ENCODE measurements around the gene SCLT1. TPM values are rescaled to one million over a fixed set of nuclear protein-coding genes. Genes with fewer than 3 reads are reported as not detected.

The SCLT1 gene
- total and polyA plus RNA-seq, 7 donors: 3.0 to 18.8 (median 9.9) TPM

DNA sequence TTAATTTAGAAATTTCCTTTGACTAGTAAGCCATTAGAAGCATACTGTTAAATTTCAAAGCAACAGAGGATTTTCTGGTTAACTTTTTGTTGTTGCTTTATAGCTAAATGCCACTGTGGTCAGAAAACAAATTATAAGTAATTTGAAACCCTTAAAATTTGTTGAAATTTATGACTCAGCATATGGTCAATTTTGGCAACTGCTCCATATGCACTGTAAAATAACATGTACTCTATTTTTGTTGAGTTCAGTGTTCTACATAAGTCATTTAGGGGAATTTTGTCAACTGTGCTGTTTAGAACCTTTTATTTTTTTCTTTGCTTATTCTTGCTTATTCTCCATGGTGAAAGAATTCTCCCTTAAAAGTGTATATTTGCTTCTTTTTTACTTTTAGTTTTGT lies 28.6 kb downstream of the SCLT1 start:
- intact Hi-C loops (cut with DNase I): no loop called here
- no peak overlapping the region for H3K27ac ChIP-seq
- TF ChIP-seq POLR2A (IDR thresholded peaks at IDR 0.05) (no peak), CTCF (IDR thresholded peaks at IDR 0.05) (no peak), EP300 (IDR thresholded peaks at IDR 0.05) (no peak), POLR2AphosphoS5 (IDR thresholded peaks at IDR 0.05) (no peak)

DNA sequence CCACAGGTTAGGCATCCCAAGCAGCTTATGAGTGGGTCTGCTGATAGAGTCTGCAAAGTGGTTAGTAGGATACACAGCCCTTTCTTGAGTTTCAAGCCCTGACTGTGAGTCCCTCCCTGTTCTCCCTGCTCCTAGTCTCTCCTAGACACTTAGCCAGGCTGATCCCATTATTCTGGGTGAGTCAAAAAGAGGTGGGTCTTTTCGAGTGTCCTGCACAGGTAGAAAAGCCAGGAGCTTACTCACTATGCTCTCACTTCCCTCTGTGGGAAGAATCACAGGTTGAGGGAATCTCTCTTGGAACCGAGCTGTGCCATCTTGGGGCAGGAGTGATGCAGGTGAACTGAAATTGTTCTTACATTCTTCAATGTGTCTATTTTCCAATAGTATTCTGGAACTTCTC lies 29.7 kb downstream of the SCLT1 start:
- TF ChIP-seq EP300 (IDR thresholded peaks at IDR 0.05) (no peak), POLR2AphosphoS5 (IDR thresholded peaks at IDR 0.05) (no peak), POLR2A (IDR thresholded peaks at IDR 0.05) (no peak), CTCF (IDR thresholded peaks at IDR 0.05) (no peak)
- H3K27me3 ChIP-seq: no peaks in the 10 kb centered on the region
- H3K36me3 ChIP-seq: peaks cover 0 to 13% (median 0%) of the 10 kb centered on the region in 4 donors
- peaks cover 0 to 35% (median 28%) of the 10 kb centered on the region in 4 donors for H3K9me3 ChIP-seq
- H3K4me1 ChIP-seq: no peaks in the 10 kb centered on the region
- no peak overlapping the region for H3K4me3 ChIP-seq
- DNase-seq: no peak
- H3K27ac ChIP-seq: no peak overlapping the region
- WGBS, 2 donors: 96 to 97% methylated on average over 2 of the region's 2 CpGs
- intact Hi-C loops (cut with DNase I): no loop called here

More for the DNA sequence above, 28.6 kb downstream of the SCLT1 start:
- H3K4me1 ChIP-seq: no peaks in the 10 kb centered on the region
- H3K27me3 ChIP-seq: no peaks in the 10 kb centered on the region
- H3K9me3 ChIP-seq: peaks cover 0 to 35% (median 23%) of the 10 kb centered on the region in 4 donors
- no peak overlapping the region for H3K4me3 ChIP-seq
- peaks cover 0 to 13% (median 0%) of the 10 kb centered on the region in 4 donors for H3K36me3 ChIP-seq
- no peak for DNase-seq

DNA sequence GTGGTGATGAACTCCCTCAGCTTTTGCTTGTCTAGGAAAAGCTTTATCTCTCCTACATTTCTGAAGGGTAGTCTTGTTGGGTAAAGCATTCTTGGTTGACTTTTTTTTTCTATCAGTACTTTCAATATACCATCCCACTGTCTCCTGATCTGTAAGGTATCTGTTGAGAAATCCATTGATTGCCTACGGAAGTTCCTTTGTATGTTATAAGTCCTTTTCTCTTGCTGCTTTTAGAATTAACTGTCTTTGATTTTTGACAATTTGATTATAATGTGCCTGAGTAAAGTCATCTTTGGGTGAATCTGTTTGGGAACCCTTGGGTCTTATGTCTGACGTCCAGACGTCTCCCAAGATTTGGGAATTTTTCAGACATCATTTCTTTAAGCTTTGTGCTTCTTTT lies 30.8 kb downstream of the SCLT1 start:
- Histone ChIP-seq H3K27me3 (no peaks in the 10 kb centered on the region), H3K9me3 (peaks cover 0 to 35% (median 30%) of the 10 kb centered on the region in 4 donors), H3K4me3 (no peak overlapping the region), H3K4me1 (no peaks in the 10 kb centered on the region), H3K27ac (no peak overlapping the region), H3K36me3 (peaks cover 0 to 13% (median 0%) of the 10 kb centered on the region in 4 donors)
- 98% methylated on average over 3 of the region's 3 CpGs for WGBS, 2 donors
- TF ChIP-seq POLR2A (IDR thresholded peaks at IDR 0.05): no peak
- no peak for TF ChIP-seq CTCF (IDR thresholded peaks at IDR 0.05)
- TF ChIP-seq POLR2AphosphoS5 (IDR thresholded peaks at IDR 0.05): no peak
- TF ChIP-seq EP300 (IDR thresholded peaks at IDR 0.05): no peak
- no peak for DNase-seq
- intact Hi-C loops (cut with DNase I): no loop called here

DNA sequence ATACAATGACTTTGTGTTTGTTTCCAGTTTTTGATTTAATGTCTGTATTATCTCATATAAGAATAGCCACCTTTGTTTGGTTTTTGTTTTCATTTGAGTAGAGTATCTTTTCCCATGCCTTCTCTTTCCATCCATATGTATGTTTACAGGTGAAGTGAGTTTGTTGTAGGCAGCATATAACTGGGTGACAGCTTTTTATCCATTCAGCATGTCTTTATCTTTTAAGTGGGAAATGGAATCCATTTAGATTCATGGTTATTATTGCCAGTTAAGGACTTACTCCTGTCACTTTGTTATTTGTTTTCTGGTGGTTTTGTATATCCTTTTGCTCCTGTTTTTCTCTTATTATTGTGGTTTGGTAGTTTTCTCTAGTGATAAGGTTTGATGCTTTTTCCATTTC lies 34.3 kb downstream of the SCLT1 start:
- Histone ChIP-seq H3K27ac (no peak overlapping the region), H3K27me3 (no peaks in the 10 kb centered on the region), H3K9me3 (peaks cover 0 to 60% (median 41%) of the 10 kb centered on the region in 4 donors), H3K4me3 (no peak overlapping the region), H3K4me1 (no peaks in the 10 kb centered on the region), H3K36me3 (peaks cover 0 to 13% (median 0%) of the 10 kb centered on the region in 4 donors)
- intact Hi-C loops (cut with DNase I): no loop called here
- no peak for DNase-seq
- TF ChIP-seq EP300 (IDR thresholded peaks at IDR 0.05) (no peak), POLR2AphosphoS5 (IDR thresholded peaks at IDR 0.05) (no peak), CTCF (IDR thresholded peaks at IDR 0.05) (no peak), POLR2A (IDR thresholded peaks at IDR 0.05) (no peak)

Measured in sigmoid colon (tissue), 7 donors.